GM23338 (cell line): ENCODE results near the gene MIB2. TPM values are rescaled to one million over a fixed set of nuclear protein-coding genes. Genes with fewer than 3 reads are reported as not detected.
A peak's percentile ranks its signal among the peaks of the same experiment; 100 is the strongest.

Experiments
- ATAC-seq: fragments of 200-7000 bp; cut with Tn5 transposase; 3 replicates; pipeline ENCODE4 v1.9.1; 2020
- DNase-seq: peaks from one replicate; pipeline ENCODE4 v3.0.0-alpha.2; 2015; ENCODE audit warnings: low spot score
- H2AFZ ChIP-seq: fragments of 200-600 bp; sonication (generic); 2 replicates; pipeline ENCODE4 v1.8.0; 2016; ENCODE audit warnings: antibody characterized with exemption, mild to moderate bottlenecking, moderate library complexity
- H3F3A ChIP-seq: fragments of 200-600 bp; sonication (generic); replicated peaks from 2 replicates; pipeline ENCODE4 v1.8.0; 2017; ENCODE audit warnings: antibody characterized with exemption, mixed run types, low read depth
- H3K27ac ChIP-seq: fragments of 200-600 bp; sonication (generic); 2 replicates; pipeline ENCODE4 v1.6.1; 2016; ENCODE audit warnings: low read depth
- H3K27me3 ChIP-seq: fragments of 200-600 bp; sonication (generic); 2 replicates; pipeline ENCODE4 v1.8.0; 2016; ENCODE audit warnings: mild to moderate bottlenecking, mixed run types, moderate library complexity; ENCODE audit not compliant: insufficient read depth
- H3K36me3 ChIP-seq: fragments of 200-600 bp; sonication (generic); 2 replicates; pipeline ENCODE4 v1.8.0; 2016; ENCODE audit warnings: mild to moderate bottlenecking; ENCODE audit not compliant: insufficient read depth
- H3K4me1 ChIP-seq: fragments of 200-600 bp; sonication (generic); 2 replicates; pipeline ENCODE4 v1.8.0; 2016; ENCODE audit warnings: mild to moderate bottlenecking, moderate library complexity; ENCODE audit not compliant: insufficient read depth
- H3K4me2 ChIP-seq: fragments of 200-600 bp; sonication (generic); 2 replicates; pipeline ENCODE4 v1.7.1; 2017; ENCODE audit warnings: mixed run types
- H3K4me3 ChIP-seq: fragments of 200-600 bp; sonication (generic); 2 replicates; pipeline ENCODE4 v1.6.1; 2016; ENCODE audit warnings: mixed run types
- H3K79me2 ChIP-seq: fragments of 200-600 bp; sonication (generic); replicated peaks from 2 replicates; pipeline ENCODE4 v1.8.0; 2017; ENCODE audit warnings: mild to moderate bottlenecking; ENCODE audit not compliant: insufficient read depth
- H3K9me2 ChIP-seq: fragments of 200-600 bp; sonication (generic); 2 replicates; pipeline ENCODE4 v1.8.0; 2017; ENCODE audit not compliant: insufficient read depth
- H4K20me1 ChIP-seq: fragments of 200-600 bp; sonication (generic); replicated peaks from 2 replicates; pipeline ENCODE4 v1.8.0; 2017; ENCODE audit warnings: mild to moderate bottlenecking; ENCODE audit not compliant: insufficient read depth
- H3K27ac Mint-ChIP-seq: 2 replicates; pipeline ENCODE4 v1.8.0; 2020; ENCODE audit warnings: inconsistent platforms, mild to moderate bottlenecking, moderate library complexity, mixed read lengths
- H3K27me3 Mint-ChIP-seq: 3 replicates; pipeline ENCODE4 v1.8.0; 2022; ENCODE audit warnings: low read depth, mild to moderate bottlenecking, moderate library complexity, mixed read lengths, inconsistent platforms; ENCODE audit not compliant: insufficient read depth, poor library complexity
- H3K36me3 Mint-ChIP-seq: 3 replicates; pipeline ENCODE4 v1.8.0; 2021; ENCODE audit warnings: low read depth, mild to moderate bottlenecking, inconsistent platforms, moderate library complexity, mixed read lengths
- H3K4me1 Mint-ChIP-seq: 3 replicates; pipeline ENCODE4 v1.8.0; 2020; ENCODE audit warnings: mild to moderate bottlenecking, inconsistent platforms, mixed read lengths
- H3K4me3 Mint-ChIP-seq: 3 replicates; pipeline ENCODE4 v1.8.0; 2021; ENCODE audit warnings: moderate library complexity, mild to moderate bottlenecking, inconsistent platforms, mixed read lengths
- H3K9me3 Mint-ChIP-seq: 3 replicates; pipeline ENCODE4 v1.8.0; 2020; ENCODE audit warnings: moderate library complexity, mild to moderate bottlenecking, inconsistent platforms, mixed read lengths
- CREB1 ChIP-seq: fragments of 250-450 bp; sonication (Bioruptor Pico); IDR thresholded peaks from 2 replicates; pipeline ENCODE4 v1.5.0; 2020; ENCODE audit warnings: low read depth, mild to moderate bottlenecking, moderate library complexity
- CTCF ChIP-seq, 2 experiments: fragments of 200-600 bp in 1 of 2; sonication (generic) in 1 of 2; conservative IDR thresholded peaks; 2 replicates each; pipeline versions ENCODE4 v1.5.1 to v1.6.1; 2016 to 2017; ENCODE audit warnings: antibody characterized with exemption in 2 of 2, low read depth in 2 of 2, mild to moderate bottlenecking in 2 of 2, moderate library complexity in 1 of 2
- ETS1 ChIP-seq: IDR thresholded peaks from 2 replicates; pipeline ENCODE4 v1.6.1; 2016; ENCODE audit warnings: antibody characterized with exemption
- EZH2 ChIP-seq: fragments of 200-600 bp; sonication (generic); IDR thresholded peaks from one replicate; pipeline ENCODE4 v1.8.0; 2017; ENCODE audit warnings: antibody characterized with exemption, mild to moderate bottlenecking, low read depth; ENCODE audit not compliant: unreplicated experiment
- JUNB ChIP-seq: IDR thresholded peaks from one replicate; pipeline ENCODE4 v1.6.1; 2016; ENCODE audit warnings: antibody characterized with exemption; ENCODE audit not compliant: unreplicated experiment
- NANOG ChIP-seq: IDR thresholded peaks from 2 replicates; pipeline ENCODE4 v1.6.1; 2016; ENCODE audit warnings: antibody characterized with exemption, borderline replicate concordance
- POLR2AphosphoS5 ChIP-seq: IDR thresholded peaks from 2 replicates; pipeline ENCODE4 v1.6.1; 2016; ENCODE audit warnings: antibody characterized with exemption, low read depth
- REST ChIP-seq: IDR thresholded peaks from one replicate; pipeline ENCODE4 v1.6.1; 2018; ENCODE audit warnings: antibody characterized with exemption; ENCODE audit not compliant: unreplicated experiment
- STAT1 ChIP-seq: IDR thresholded peaks from one replicate; pipeline ENCODE4 v1.6.1; 2016; ENCODE audit warnings: antibody characterized with exemption; ENCODE audit not compliant: unreplicated experiment
- ZNF462 ChIP-seq: fragments of 250-450 bp; sonication (Bioruptor Pico); IDR thresholded peaks from 2 replicates; pipeline ENCODE4 v1.5.0; 2020; ENCODE audit warnings: mild to moderate bottlenecking, moderate library complexity
- polyA plus RNA-seq: library from polyadenylated mRNA; unstranded; fragments of >200 nt; fragmentation: Nextera tagmentation; extraction: Ambion mirVana; gene quantifications from 2 replicates; pipeline ENCODE4 v1.2.1, GENCODE V29; 2016
- total RNA-seq: library from RNA; depleted of rRNA; stranded (reverse); fragments of >200 nt; shearing (Covaris generic); gene quantifications from 2 replicates; pipeline ENCODE4 v1.2.3, GENCODE V29; 2014

The MIB2 gene
- total and polyA plus RNA-seq, 2 experiments from 2014 or later, result 82.6 to 104 TPM

- no peak for DNase-seq
- Histone ChIP-seq H2AFZ (no peak overlapping the region), H3K36me3 (no peaks in the 10 kb centered on the region), H3F3A (peaks cover 4% of the 10 kb centered on the region; the same call in 1 of the 2 replicates), H3K4me1 (peaks cover 6% of the 10 kb centered on the region; the same call in 1 of the 2 replicates), H3K4me3 (peak overlapping the region; percentile 96), H3K79me2 (peaks cover 16% of the 10 kb centered on the region; the same call in 1 of the 2 replicates), H3K9me2 (no peaks in the 10 kb centered on the region), H3K4me2 (peak overlapping the region; percentile 90), H3K27me3 (no peaks in the 10 kb centered on the region), H4K20me1 (peaks cover 11% of the 10 kb centered on the region), H3K27ac (no peak overlapping the region)
- H3K36me3 Mint-ChIP-seq, result peaks cover 2% of the 10 kb centered on the region; the same call in 2 of the 3 replicates
- H3K4me3 Mint-ChIP-seq, result peak overlapping the region; percentile 80
- no peak overlapping the region for H3K27ac Mint-ChIP-seq
- TF ChIP-seq ETS1, result no peak
- no peak for TF ChIP-seq REST
- TF ChIP-seq JUNB, result no peak
- no peak for TF ChIP-seq STAT1
- no peak for TF ChIP-seq CTCF (conservative IDR thresholded peaks at IDR 0.05; ENCODE audit: low read depth in 2 of 2)
- TF ChIP-seq NANOG, result no peak
- no peak for TF ChIP-seq EZH2
- TF ChIP-seq CREB1, result no peak
- ATAC-seq, result no peak
- H3K4me1 Mint-ChIP-seq, result peaks cover 12% of the 10 kb centered on the region
- H3K27me3 Mint-ChIP-seq, result peaks cover 13% of the 10 kb centered on the region
- H3K9me3 Mint-ChIP-seq, result no peaks in the 10 kb centered on the region
Measured at GRCh38 chr1:1616838-1617237, 1.5 kb downstream of the MIB2 start.

- DNase-seq, result no peak
- H3K27ac ChIP-seq, result no peak overlapping the region
- H3K4me1 ChIP-seq, result peaks cover 6% of the 10 kb centered on the region; the same call in 1 of the 2 replicates
- peaks cover 11% of the 10 kb centered on the region for H4K20me1 ChIP-seq
- no peak overlapping the region for H2AFZ ChIP-seq
- no peak for ATAC-seq
- no peaks in the 10 kb centered on the region for H3K9me2 ChIP-seq
- H3K36me3 ChIP-seq, result no peaks in the 10 kb centered on the region
- no peak overlapping the region for H3K4me2 ChIP-seq
- peaks cover 16% of the 10 kb centered on the region; the same call in 1 of the 2 replicates for H3K79me2 ChIP-seq
- no peak overlapping the region for H3K27ac Mint-ChIP-seq
- peak overlapping the region; percentile 80 for H3K4me3 Mint-ChIP-seq
- H3F3A ChIP-seq, result peaks cover 4% of the 10 kb centered on the region; the same call in 1 of the 2 replicates
- H3K4me3 ChIP-seq, result no peak overlapping the region
- H3K9me3 Mint-ChIP-seq, result no peaks in the 10 kb centered on the region
- peaks cover 12% of the 10 kb centered on the region for H3K4me1 Mint-ChIP-seq
- H3K27me3 ChIP-seq, result no peaks in the 10 kb centered on the region
- H3K27me3 Mint-ChIP-seq, result peaks cover 13% of the 10 kb centered on the region
- peaks cover 2% of the 10 kb centered on the region; the same call in 2 of the 3 replicates for H3K36me3 Mint-ChIP-seq
- no peak for TF ChIP-seq POLR2AphosphoS5
- no peak for TF ChIP-seq ZNF462
- TF ChIP-seq EZH2, result no peak
Measured at GRCh38 chr1:1617516-1617915, 2.2 kb downstream of the MIB2 start.
